Kidney (tissue), 14 donors: Measurements from ENCODE around the gene MSMP. TPM values are rescaled to one million over a fixed set of nuclear protein-coding genes. Genes with fewer than 3 reads are reported as not detected.

Source experiments
- DNase-seq, 5 donors: peaks; one replicate each; pipeline ENCODE4 v3.0.0-alpha.2; 2013 to 2020
- FAIRE-seq: peaks from 2 replicates; lab custom pipeline; 2012; peaks lifted over from hg19 to GRCh38; lab: Jason Lieb, UNC
- H3K27ac ChIP-seq, 2 donors: one replicate each; pipeline ENCODE4 v1.7.0; 2013; ENCODE audit warnings: low read depth in 2 of 2, low read length in 2 of 2, inconsistent platforms in 1 of 2
- H3K27me3 ChIP-seq: one replicate; pipeline ENCODE4 v1.7.1; 2013; ENCODE audit warnings: low read length, inconsistent platforms; ENCODE audit not compliant: control insufficient read depth, insufficient read depth
- H3K36me3 ChIP-seq, 3 donors: one replicate each; pipeline versions ENCODE4 v1.7.0 to v1.7.1; 2013; ENCODE audit warnings: low read length in 3 of 3, control low read depth in 1 of 3, inconsistent platforms in 1 of 3; ENCODE audit not compliant: insufficient read depth in 3 of 3, control insufficient read depth in 2 of 3
- H3K4me1 ChIP-seq, 3 donors: one replicate each; pipeline versions ENCODE4 v1.7.0 to v1.7.1; 2013; ENCODE audit warnings: low read length in 3 of 3, inconsistent platforms in 1 of 3, low read depth in 1 of 3; ENCODE audit not compliant: control insufficient read depth in 2 of 3, insufficient read depth in 2 of 3
- H3K4me3 ChIP-seq, 3 donors: one replicate each; pipeline versions ENCODE4 v1.7.0 to v1.8.1; 2013; ENCODE audit warnings: low read length in 3 of 3, control low read depth in 1 of 3, inconsistent platforms in 1 of 3
- H3K9ac ChIP-seq, 3 donors: one replicate each; pipeline versions ENCODE4 v1.7.0 to v1.7.1; 2013; ENCODE audit warnings: low read length in 3 of 3, control low read depth in 1 of 3, inconsistent platforms in 1 of 3
- H3K9me3 ChIP-seq, 3 donors: one replicate each; pipeline versions ENCODE4 v1.7.0 to v1.7.1; 2013; ENCODE audit warnings: low read length in 3 of 3, control low read depth in 1 of 3, inconsistent platforms in 1 of 3; ENCODE audit not compliant: control insufficient read depth in 2 of 3, insufficient read depth in 1 of 3
- CTCF ChIP-seq: IDR thresholded peaks from 3 replicates; pipeline ENCODE4 v1.5.1; 2012; ENCODE audit warnings: mild to moderate bottlenecking, moderate library complexity, borderline replicate concordance; ENCODE audit not compliant: insufficient read depth; ENCODE audit errors: extremely low read depth
- intact Hi-C: fragments of 100-400 bp; cut with DNase I; formaldehyde crosslinking; loops from one replicate; pipeline ENCODE4 v1.11.1; 2022
- polyA plus RNA-seq: library from polyadenylated mRNA; stranded (reverse); fragments of 350-450 nt; fragmentation: Illumina TruSeq; extraction: RNeasy Lipid Tissue Mini Kit (QIAGEN cat#74804); gene quantifications from one replicate; pipeline ENCODE4 v1.2.3, GENCODE V29; 2014; ENCODE audit warnings: low read depth, low replicate concordance; ENCODE audit not compliant: insufficient read depth
- total RNA-seq: library from RNA; stranded (reverse); fragmentation: NEBNext Ultra II Directional; extraction: Animal tissue kit (Norgen Biotek cat#: 25700); gene quantifications from one replicate; pipeline ENCODE4 v1.2.1, GENCODE V29; 2021
- donor health status: control.
- donor health status: control.
- donor health status: control.
- donor health status: control.
- donor health status: control.
- donor health status: DM: yes; HTN: yes; CAD: no.
- donor health status: Normal renal cell carcinoma (clear cell type).

Gene MSMP
- total and polyA plus RNA-seq, 2 donors from 2014 or later, result 0.47 TPM; not detected in 1

GRCh38 chr9:35714123-35714522 is 40.0 kb downstream of the MSMP start:
- H3K36me3 ChIP-seq, result peaks cover 9 to 92% (median 74%) of the 10 kb centered on the region in 3 donors
- no peak for TF ChIP-seq CTCF
- H3K4me3 ChIP-seq, result no peak overlapping the region
- peaks cover 0 to 11% (median 0%) of the 10 kb centered on the region in 3 donors for H3K4me1 ChIP-seq
- no peak overlapping the region for H3K27ac ChIP-seq
- H3K9me3 ChIP-seq, result no peaks in the 10 kb centered on the region
- intact Hi-C loops, result no loop called here
- no peaks in the 10 kb centered on the region for H3K27me3 ChIP-seq
- peak in 1 of 5 donors; percentile 33 for DNase-seq
- FAIRE-seq, result no peak
- H3K9ac ChIP-seq, result no peak overlapping the region

- Histone ChIP-seq H3K4me3 (no peak overlapping the region), H3K27me3 (no peaks in the 10 kb centered on the region), H3K4me1 (peaks cover 0 to 11% (median 0%) of the 10 kb centered on the region in 3 donors), H3K36me3 (peaks cover 9 to 91% (median 71%) of the 10 kb centered on the region in 3 donors), H3K9ac (no peak overlapping the region), H3K9me3 (no peaks in the 10 kb centered on the region), H3K27ac (no peak overlapping the region)
- intact Hi-C loops, result no loop called here
- DNase-seq, result no peak
- no peak for FAIRE-seq
- TF ChIP-seq CTCF, result no peak
Observed at GRCh38 chr9:35713578-35713977, 40.5 kb downstream of the MSMP start.

- H3K9me3 ChIP-seq, result no peaks in the 10 kb centered on the region
- no peak overlapping the region for H3K9ac ChIP-seq
- peaks cover 8 to 90% (median 69%) of the 10 kb centered on the region in 3 donors for H3K36me3 ChIP-seq
- H3K27ac ChIP-seq, result no peak overlapping the region
- no peak overlapping the region for H3K4me3 ChIP-seq
- FAIRE-seq (no peak), DNase-seq (peak in 1 of 5 donors; percentile 63)
- intact Hi-C loops, result no loop called here
- peaks cover 0 to 11% (median 0%) of the 10 kb centered on the region in 3 donors for H3K4me1 ChIP-seq
- no peaks in the 10 kb centered on the region for H3K27me3 ChIP-seq
- TF ChIP-seq CTCF, result no peak
Observed at GRCh38 chr9:35712762-35713400, 41.2 kb downstream of the MSMP start.
